ENCODE results near the gene ACYP1.

- TF ChIP-seq EZH2phosphoT487 (IDR thresholded peaks at IDR 0.05; ENCODE audit: low read length) (no peak), EZH2 (optimal IDR thresholded peaks at IDR 0.05; ENCODE audit: low read depth, low read length) (no peak), CTCF (IDR thresholded peaks at IDR 0.05; ENCODE audit: low read length) (no peak)
Measured at GRCh38 chr14:75069811-75070145, 6.0 kb upstream of the ACYP1 start.

All from MM.1S (cell line).